ENCODE data around the gene ZBTB20. TPM values are rescaled to one million over a fixed set of nuclear protein-coding genes. Genes with fewer than 3 reads are reported as not detected.

The ZBTB20 gene
- total RNA-seq, 4 donors from 2014 or later, result 148 to 242 (median 188) TPM

GRCh38 chr3:114831861-114832260, 315.2 kb downstream of the ZBTB20 start:
- H3K4me1 ChIP-seq, result peaks cover 14 to 20% of the 10 kb centered on the region in 2 donors
- TF ChIP-seq CTCF (IDR thresholded peaks at IDR 0.05) (no peak), POLR2A (IDR thresholded peaks at IDR 0.05) (no peak)
- no peaks in the 10 kb centered on the region for H3K27me3 ChIP-seq
- no peak for DNase-seq
- intact Hi-C loops (cut with DNase I), result no loop called here
- H3K36me3 ChIP-seq, result no peaks in the 10 kb centered on the region
- 56 to 66% methylated on average over 1 of the region's 1 CpG for WGBS, 2 donors
- H3K27ac ChIP-seq, result peak overlapping the region in 1 of 3 donors; percentile 2
- H3K4me3 ChIP-seq (replicated peaks in 1 of 3), result no peak overlapping the region
- H3K9me3 ChIP-seq, result no peaks in the 10 kb centered on the region

- TF ChIP-seq POLR2A (IDR thresholded peaks at IDR 0.05) (no peak), CTCF (IDR thresholded peaks at IDR 0.05) (no peak)
- Histone ChIP-seq H3K27ac (peak overlapping the region in 2 of 3 donors; percentile 58 to 63), H3K4me1 (peaks cover 14 to 20% of the 10 kb centered on the region in 2 donors), H3K36me3 (no peaks in the 10 kb centered on the region), H3K4me3 (replicated peaks in 1 of 3) (no peak overlapping the region), H3K27me3 (no peaks in the 10 kb centered on the region), H3K9me3 (no peaks in the 10 kb centered on the region)
- no peak for DNase-seq
- 93 to 94% methylated on average over 4 of the region's 4 CpGs for WGBS, 2 donors
- intact Hi-C loops (cut with DNase I), result no loop called here
Observed at GRCh38 chr3:114830652-114831051, 316.4 kb downstream of the ZBTB20 start.

GRCh38 chr3:114829783-114830182, 317.3 kb downstream of the ZBTB20 start:
- intact Hi-C loops (cut with DNase I), result no loop called here
- Histone ChIP-seq H3K9me3 (no peaks in the 10 kb centered on the region), H3K27ac (peak overlapping the region; percentile 21 to 63 (median 58)), H3K36me3 (no peaks in the 10 kb centered on the region), H3K4me3 (replicated peaks in 1 of 3) (no peak overlapping the region), H3K4me1 (peaks cover 14 to 20% of the 10 kb centered on the region in 2 donors), H3K27me3 (no peaks in the 10 kb centered on the region)
- TF ChIP-seq POLR2A (IDR thresholded peaks at IDR 0.05), result no peak
- no peak for TF ChIP-seq CTCF (IDR thresholded peaks at IDR 0.05)
- DNase-seq, result no peak
- WGBS, 2 donors, result 37 to 61% methylated on average over 2 of the region's 2 CpGs

GRCh38 chr3:114827495-114827894, 319.6 kb downstream of the ZBTB20 start:
- Histone ChIP-seq H3K4me1 (peaks cover 14 to 20% of the 10 kb centered on the region in 2 donors), H3K27ac (no peak overlapping the region), H3K27me3 (no peaks in the 10 kb centered on the region), H3K36me3 (no peaks in the 10 kb centered on the region), H3K9me3 (no peaks in the 10 kb centered on the region), H3K4me3 (replicated peaks in 1 of 3) (no peak overlapping the region)
- intact Hi-C loops (cut with DNase I), result no loop called here
- no peak for DNase-seq
- peak in 5 of 6 experiments; percentile 24 to 68 (median 62) for TF ChIP-seq CTCF (IDR thresholded peaks at IDR 0.05)
- no peak for TF ChIP-seq POLR2A (IDR thresholded peaks at IDR 0.05)
- WGBS, 2 donors, result 100% methylated on average over 1 of the region's 1 CpG

GRCh38 chr3:114824014-114824413, 323.1 kb downstream of the ZBTB20 start:
- Histone ChIP-seq H3K9me3 (no peaks in the 10 kb centered on the region), H3K4me3 (replicated peaks in 1 of 3) (no peak overlapping the region), H3K27me3 (no peaks in the 10 kb centered on the region), H3K4me1 (peaks cover 3 to 6% of the 10 kb centered on the region in 2 donors), H3K27ac (no peak overlapping the region), H3K36me3 (no peaks in the 10 kb centered on the region)
- TF ChIP-seq POLR2A (IDR thresholded peaks at IDR 0.05) (no peak), CTCF (IDR thresholded peaks at IDR 0.05) (no peak)
- no peak for DNase-seq
- WGBS, 2 donors, result 89 to 94% methylated on average over 1 of the region's 1 CpG
- intact Hi-C loops (cut with DNase I), result no loop called here

All from thyroid gland (tissue), 4 donors.